GM06990 (cell line): Measurements from ENCODE around the gene RASSF6.

ENCODE experiments used
- DNase-seq: peaks from one replicate; pipeline ENCODE4 v3.0.0-alpha.2; 2011; ENCODE audit not compliant: insufficient read length; ENCODE audit errors: extremely low read depth
- H3K27me3 ChIP-seq: replicated peaks from 2 replicates; pipeline ENCODE4 v1.6.0; 2011; ENCODE audit warnings: low read length; ENCODE audit not compliant: control insufficient read depth, insufficient read depth
- H3K36me3 ChIP-seq: 2 replicates; pipeline ENCODE4 v1.5.1; 2011; ENCODE audit warnings: low read length; ENCODE audit not compliant: control insufficient read depth, insufficient read depth
- H3K4me3 ChIP-seq: replicated peaks from 2 replicates; pipeline ENCODE4 v1.5.1; 2011; ENCODE audit warnings: low read depth, mild to moderate bottlenecking, control low read depth, low read length
- TF ChIP-seq, protein P1 (sequence below): IDR thresholded peaks from 2 replicates; pipeline ENCODE4 v1.5.1; 2011; ENCODE audit warnings: low read length, control low read depth, mild to moderate bottlenecking, inconsistent platforms; ENCODE audit not compliant: insufficient read depth, poor library complexity, severe bottlenecking

The RASSF6 gene

DNA sequence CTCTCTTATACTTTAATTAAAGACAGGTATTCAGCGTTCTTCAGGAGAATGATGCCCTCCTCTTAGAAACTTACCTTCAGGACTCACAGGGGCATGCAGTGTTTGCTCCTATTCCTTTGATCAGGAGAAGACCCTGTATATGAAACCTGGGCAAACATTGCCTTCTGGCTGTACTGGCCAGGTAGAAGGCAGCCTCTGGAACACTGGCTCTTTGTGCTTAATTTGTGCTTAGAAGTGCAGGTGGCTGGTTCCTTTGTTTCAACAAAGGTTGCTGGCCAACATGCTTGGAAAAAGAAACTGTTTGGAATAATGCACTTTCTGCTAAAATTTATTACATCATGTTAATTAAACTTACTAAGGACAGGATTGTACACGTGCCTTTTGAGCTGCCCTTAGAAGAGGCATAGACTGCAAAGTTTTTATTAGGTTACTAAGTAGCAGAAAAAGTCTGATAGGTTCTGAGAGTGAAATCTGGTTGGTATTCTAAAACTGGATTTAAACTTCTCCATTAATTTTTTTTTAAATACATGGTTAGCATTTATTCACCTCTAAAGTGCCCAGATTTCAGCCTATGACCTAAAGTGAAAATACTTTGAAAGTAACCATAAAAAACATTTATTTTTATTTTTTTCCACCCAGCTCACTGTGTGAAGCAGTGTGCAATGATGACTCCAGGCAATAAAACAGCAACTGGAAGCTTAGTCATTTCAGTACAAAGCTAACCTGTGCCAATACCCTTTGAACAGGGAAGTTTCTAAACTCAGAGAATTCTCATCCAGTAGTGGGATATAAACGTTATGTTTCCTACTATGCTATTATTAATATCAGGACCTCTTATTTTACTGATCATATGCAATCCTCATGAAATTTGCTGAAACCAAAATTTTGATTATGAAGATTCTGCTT, 11.3 kb downstream of the RASSF6 start:
- DNase-seq, result no peak
- TF ChIP-seq, protein P1, sequence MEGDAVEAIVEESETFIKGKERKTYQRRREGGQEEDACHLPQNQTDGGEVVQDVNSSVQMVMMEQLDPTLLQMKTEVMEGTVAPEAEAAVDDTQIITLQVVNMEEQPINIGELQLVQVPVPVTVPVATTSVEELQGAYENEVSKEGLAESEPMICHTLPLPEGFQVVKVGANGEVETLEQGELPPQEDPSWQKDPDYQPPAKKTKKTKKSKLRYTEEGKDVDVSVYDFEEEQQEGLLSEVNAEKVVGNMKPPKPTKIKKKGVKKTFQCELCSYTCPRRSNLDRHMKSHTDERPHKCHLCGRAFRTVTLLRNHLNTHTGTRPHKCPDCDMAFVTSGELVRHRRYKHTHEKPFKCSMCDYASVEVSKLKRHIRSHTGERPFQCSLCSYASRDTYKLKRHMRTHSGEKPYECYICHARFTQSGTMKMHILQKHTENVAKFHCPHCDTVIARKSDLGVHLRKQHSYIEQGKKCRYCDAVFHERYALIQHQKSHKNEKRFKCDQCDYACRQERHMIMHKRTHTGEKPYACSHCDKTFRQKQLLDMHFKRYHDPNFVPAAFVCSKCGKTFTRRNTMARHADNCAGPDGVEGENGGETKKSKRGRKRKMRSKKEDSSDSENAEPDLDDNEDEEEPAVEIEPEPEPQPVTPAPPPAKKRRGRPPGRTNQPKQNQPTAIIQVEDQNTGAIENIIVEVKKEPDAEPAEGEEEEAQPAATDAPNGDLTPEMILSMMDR, result no peak

DNA sequence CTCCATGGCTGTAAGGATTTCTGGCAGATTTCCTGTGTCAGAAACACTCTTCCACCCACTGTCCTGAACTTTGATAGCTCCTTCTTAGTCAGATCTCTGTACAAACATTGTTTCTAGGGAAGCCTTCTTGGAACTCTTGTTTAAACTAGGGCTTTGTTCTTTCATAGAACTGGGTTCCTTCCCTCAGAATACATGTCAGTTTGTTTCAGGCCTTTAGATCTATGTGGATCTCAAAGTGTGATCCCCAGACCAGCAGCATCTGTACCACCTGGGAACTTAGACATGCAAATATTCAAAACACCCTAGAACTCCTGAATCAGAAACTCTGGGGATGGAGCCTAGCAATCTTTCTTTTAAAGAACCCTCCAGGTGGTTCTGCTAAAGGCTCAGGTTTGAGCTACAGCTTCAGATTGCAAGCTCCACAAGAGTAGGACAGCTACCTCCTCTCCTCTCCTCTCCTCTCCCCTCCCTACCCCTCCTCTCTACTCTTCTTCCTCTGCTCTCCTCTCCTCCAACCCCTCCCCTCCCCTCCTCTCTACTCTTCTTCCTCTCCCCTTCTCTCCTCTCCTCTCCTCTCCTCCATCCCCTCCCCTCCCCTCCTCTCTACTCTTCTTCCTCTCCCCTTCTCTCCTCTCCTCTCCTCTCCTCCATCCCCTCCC, 12.7 kb downstream of the RASSF6 start:
- no peak for DNase-seq
- no peaks in the 10 kb centered on the region for H3K36me3 ChIP-seq
- TF ChIP-seq, protein P1, result no peak
- H3K27me3 ChIP-seq, result no peaks in the 10 kb centered on the region
- no peak overlapping the region for H3K4me3 ChIP-seq

More for the DNA sequence above, 11.3 kb downstream of the RASSF6 start:
- H3K36me3 ChIP-seq, result no peaks in the 10 kb centered on the region
- no peak overlapping the region for H3K4me3 ChIP-seq
- H3K27me3 ChIP-seq, result no peaks in the 10 kb centered on the region

DNA sequence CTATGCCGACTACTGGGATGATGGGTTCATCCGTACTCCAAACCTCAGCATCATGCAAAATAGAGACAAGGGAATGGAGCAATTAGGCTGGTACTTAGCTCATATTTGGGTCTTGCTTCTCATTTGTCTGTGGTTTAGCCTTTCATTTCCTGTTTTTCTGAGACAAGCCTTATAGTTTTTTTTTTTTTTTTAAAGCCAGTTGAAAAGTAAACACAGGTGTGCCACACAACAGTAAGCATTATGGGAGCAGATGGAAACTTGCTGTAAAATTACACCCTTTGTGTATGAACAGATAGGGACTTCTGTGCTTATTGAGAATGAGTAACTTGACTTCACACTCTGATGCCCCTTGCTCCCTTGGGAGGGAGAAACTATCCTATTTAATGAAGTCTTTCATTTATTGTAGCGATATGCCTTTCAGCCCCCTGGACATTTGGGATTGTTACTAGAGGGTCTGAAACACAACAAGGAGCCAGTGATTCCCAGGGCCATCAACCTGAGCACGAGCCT, 13.7 kb downstream of the RASSF6 start:
- TF ChIP-seq, protein P1, result no peak
- Histone ChIP-seq H3K27me3 (no peaks in the 10 kb centered on the region), H3K4me3 (no peak overlapping the region), H3K36me3 (no peaks in the 10 kb centered on the region)
- DNase-seq, result peak; percentile 57

DNA sequence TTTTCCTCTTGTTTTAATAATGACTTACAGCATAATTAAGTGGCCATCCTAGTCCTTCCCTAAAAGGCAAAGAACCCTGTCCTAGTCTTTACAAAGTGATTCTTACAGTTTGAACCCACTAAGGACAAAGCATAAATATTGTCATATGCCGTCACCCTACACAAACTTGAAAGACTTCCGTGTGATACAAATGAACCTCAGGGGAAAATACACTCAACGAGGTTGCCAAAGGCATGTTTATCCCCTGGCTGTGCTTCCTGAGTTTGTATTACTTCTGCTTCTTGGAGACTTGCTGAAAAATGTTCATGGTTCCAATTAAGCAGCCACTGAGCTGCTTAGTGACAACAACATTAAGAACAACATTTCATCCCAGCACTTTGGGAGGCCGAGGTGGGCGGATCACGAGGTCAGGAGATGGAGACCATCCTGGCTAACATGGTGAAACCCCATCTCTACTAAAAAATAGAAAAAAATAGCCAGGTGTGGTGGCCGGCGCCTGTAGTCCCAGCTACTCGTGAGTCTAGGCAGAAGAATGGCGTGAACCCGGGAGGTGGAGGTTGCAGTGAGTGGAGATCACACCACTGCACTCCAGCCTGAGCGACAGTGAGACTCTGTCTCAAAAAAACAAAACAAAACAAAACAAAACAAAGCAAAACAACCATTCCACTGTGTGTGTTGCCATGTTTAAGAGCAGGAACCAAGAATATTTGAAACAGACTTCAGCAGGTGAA, 16.2 kb downstream of the RASSF6 start:
- Histone ChIP-seq H3K36me3 (no peaks in the 10 kb centered on the region), H3K4me3 (no peak overlapping the region), H3K27me3 (no peaks in the 10 kb centered on the region)
- TF ChIP-seq, protein P1, result no peak
- no peak for DNase-seq

DNA sequence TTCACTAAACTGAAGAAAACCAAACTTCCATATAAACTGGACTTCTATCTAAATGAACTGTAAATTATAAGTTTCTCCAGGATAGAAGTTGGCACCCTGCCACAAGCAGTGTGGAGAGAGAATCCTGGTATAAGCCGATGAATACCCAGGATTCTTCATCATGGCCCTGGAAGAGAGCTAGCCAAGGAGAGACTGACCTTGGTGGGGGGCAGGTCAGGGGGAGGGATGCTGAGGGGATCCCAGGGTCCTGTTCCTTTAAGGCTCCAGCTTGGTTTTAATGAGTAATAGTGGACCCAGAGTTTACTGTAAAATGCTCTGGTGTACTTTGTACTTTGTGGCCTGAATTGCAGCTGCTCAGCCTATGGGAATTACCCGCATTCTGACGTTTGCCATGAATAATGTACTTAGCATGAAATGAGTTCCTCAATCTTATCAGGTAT, 16.9 kb downstream of the RASSF6 start:
- Histone ChIP-seq H3K27me3 (no peaks in the 10 kb centered on the region), H3K4me3 (no peak overlapping the region), H3K36me3 (no peaks in the 10 kb centered on the region)
- DNase-seq, result no peak
- TF ChIP-seq, protein P1, result no peak
